GM18499 (cell line): ENCODE measurements around the gene ZNF473.
"Not testable (repeated sequence)": the region's sequence is repeated elsewhere in the genome, so short reads cannot be mapped to it uniquely, and the experiment has no call there.

ENCODE experiments used
- ATAC-seq: cut with Tn5 transposase; IDR thresholded peaks from one replicate; pipeline ENCODE4 v1.9.1; 2021; ENCODE audit warnings: moderate number of reproducible peaks; ENCODE audit not compliant: insufficient read depth, unreplicated experiment

The ZNF473 gene

GRCh38 chr19:50046649-50047503 is 21.1 kb downstream of the ZNF473 start:
- no peak for ATAC-seq

GRCh38 chr19:50047671-50048070 is 21.9 kb downstream of the ZNF473 start:
- ATAC-seq, result no peak

GRCh38 chr19:50050406-50051227 is 24.8 kb downstream of the ZNF473 start:
- ATAC-seq, result no peak

GRCh38 chr19:50051228-50051895 is 25.6 kb downstream of the ZNF473 start:
- ATAC-seq, result not testable (repeated sequence)

- ATAC-seq, result no peak
Observed at GRCh38 chr19:50051964-50052363, 26.2 kb downstream of the ZNF473 start.

- no peak for ATAC-seq
Observed at GRCh38 chr19:50053119-50053518, 27.3 kb downstream of the ZNF473 start.

- no peak for ATAC-seq
Observed at GRCh38 chr19:50058425-50058824, 32.6 kb downstream of the ZNF473 start.

GRCh38 chr19:50059045-50059444 is 33.2 kb downstream of the ZNF473 start:
- no peak for ATAC-seq

- no peak for ATAC-seq
Observed at GRCh38 chr19:50060107-50060506, 34.3 kb downstream of the ZNF473 start.

GRCh38 chr19:50061650-50062049 is 35.8 kb downstream of the ZNF473 start:
- no peak for ATAC-seq

GRCh38 chr19:50065938-50066337 is 40.1 kb downstream of the ZNF473 start:
- no peak for ATAC-seq

- no peak for ATAC-seq
Observed at GRCh38 chr19:50067575-50067974, 41.8 kb downstream of the ZNF473 start.

GRCh38 chr19:50068382-50068781 is 42.6 kb downstream of the ZNF473 start:
- not testable (repeated sequence) for ATAC-seq

GRCh38 chr19:50075076-50075475 is 49.3 kb downstream of the ZNF473 start:
- not testable (repeated sequence) for ATAC-seq

GRCh38 chr19:50075644-50076372 is 50.0 kb downstream of the ZNF473 start:
- ATAC-seq, result not testable (repeated sequence)

GRCh38 chr19:50076581-50077355 is 51.0 kb downstream of the ZNF473 start:
- ATAC-seq, result not testable (repeated sequence)

GRCh38 chr19:50079014-50079413 is 53.2 kb downstream of the ZNF473 start:
- ATAC-seq, result not testable (repeated sequence)

GRCh38 chr19:50084440-50084839 is 58.6 kb downstream of the ZNF473 start:
- not testable (repeated sequence) for ATAC-seq

GRCh38 chr19:50087153-50087552 is 61.3 kb downstream of the ZNF473 start:
- not testable (repeated sequence) for ATAC-seq
